Hematopoietic multipotent progenitor cell treated with erythropoietin and hydrocortisone succinate and interleukin-3 and kit ligand, for 8 days (in vitro differentiated cells): ENCODE data around the gene NR5A1.

ENCODE experiments used
- DNase-seq: peaks from one replicate; pipeline ENCODE4 v3.0.0-alpha.2; 2015

NR5A1 gene

GRCh38 chr9:124513376-124513994 is 6.3 kb upstream of the NR5A1 start:
- DNase-seq: peak; percentile 67

GRCh38 chr9:124512806-124513204 is 5.6 kb upstream of the NR5A1 start:
- DNase-seq: peak; percentile 83

GRCh38 chr9:124511891-124512805 is 4.9 kb upstream of the NR5A1 start:
- DNase-seq: peak; percentile 86

- peak; percentile 42 for DNase-seq
Measured at GRCh38 chr9:124511426-124511840, 4.2 kb upstream of the NR5A1 start.

- peak; percentile 25 for DNase-seq
Measured at GRCh38 chr9:124510650-124511425, 3.6 kb upstream of the NR5A1 start.

- peak; percentile 49 for DNase-seq
Measured at GRCh38 chr9:124507880-124508423, 753 bp upstream of the NR5A1 start.

- no peak for DNase-seq
Measured at GRCh38 chr9:124506433-124506832, 766 bp downstream of the NR5A1 start.

GRCh38 chr9:124505901-124506346 is 1.3 kb downstream of the NR5A1 start:
- no peak for DNase-seq

- DNase-seq: no peak
Measured at GRCh38 chr9:124505006-124505900, 1.9 kb downstream of the NR5A1 start.

GRCh38 chr9:124504530-124505005 is 2.6 kb downstream of the NR5A1 start:
- DNase-seq: no peak

GRCh38 chr9:124503713-124504529 is 3.3 kb downstream of the NR5A1 start:
- DNase-seq: no peak

- no peak for DNase-seq
Measured at GRCh38 chr9:124502711-124503702, 4.2 kb downstream of the NR5A1 start.

- no peak for DNase-seq
Measured at GRCh38 chr9:124501771-124502320, 5.4 kb downstream of the NR5A1 start.

GRCh38 chr9:124500796-124501611 is 6.2 kb downstream of the NR5A1 start:
- DNase-seq: no peak

GRCh38 chr9:124500028-124500795 is 7.0 kb downstream of the NR5A1 start:
- no peak for DNase-seq

GRCh38 chr9:124499216-124499615 is 8.0 kb downstream of the NR5A1 start:
- no peak for DNase-seq

GRCh38 chr9:124498499-124499146 is 8.6 kb downstream of the NR5A1 start:
- no peak for DNase-seq
